CD4-positive, alpha-beta T cell treated with Interleukin-6 at 100 ng/mL for 8 hours (primary cell): ENCODE results near the gene KLHL24.
"Not testable (repeated sequence)": the region's sequence is repeated elsewhere in the genome, so short reads cannot be mapped to it uniquely, and the experiment has no call there.

Source experiments
- DNase-seq: peaks from one replicate; pipeline ENCODE4 v3.0.0-alpha.2; 2020; ENCODE audit warnings: mixed read lengths, low spot score

Gene KLHL24

GRCh38 chr3:183635431-183636220 is at the start of gene KLHL24:
TSS of gene KLHL24 (plus strand) at chr3:183635623. CDS start at chr3:183650357, 14,734 bp downstream.
- DNase-seq = peak; percentile 90

- peak; percentile 49 for DNase-seq
These were observed 48.9 kb upstream of the KLHL24 start for GRCh38 chr3:183586477-183586876.

GRCh38 chr3:183587336-183587735 is 48.1 kb upstream of the KLHL24 start:
- DNase-seq = peak; percentile 17

GRCh38 chr3:183590442-183590841 is 45.0 kb upstream of the KLHL24 start:
- DNase-seq = no peak

GRCh38 chr3:183591881-183592521 is 43.4 kb upstream of the KLHL24 start:
- peak; percentile 39 for DNase-seq

GRCh38 chr3:183592821-183593220 is 42.6 kb upstream of the KLHL24 start:
- DNase-seq = no peak

GRCh38 chr3:183594636-183595035 is 40.8 kb upstream of the KLHL24 start:
- no peak for DNase-seq

GRCh38 chr3:183597959-183598358 is 37.5 kb upstream of the KLHL24 start:
- no peak for DNase-seq

- DNase-seq = not testable (repeated sequence)
These were observed 24.1 kb upstream of the KLHL24 start for GRCh38 chr3:183611326-183611725.

GRCh38 chr3:183613366-183614285 is 21.8 kb upstream of the KLHL24 start:
- DNase-seq = no peak

- DNase-seq = no peak
These were observed 16.9 kb upstream of the KLHL24 start for GRCh38 chr3:183618542-183618941.

- no peak for DNase-seq
These were observed 16.4 kb upstream of the KLHL24 start for GRCh38 chr3:183619010-183619409.

- no peak for DNase-seq
These were observed 15.7 kb upstream of the KLHL24 start for GRCh38 chr3:183619624-183620251.

- no peak for DNase-seq
These were observed 15.2 kb upstream of the KLHL24 start for GRCh38 chr3:183620252-183620628.

GRCh38 chr3:183622473-183622872 is 12.9 kb upstream of the KLHL24 start:
- DNase-seq = not testable (repeated sequence)

- DNase-seq = no peak
These were observed 8.4 kb upstream of the KLHL24 start for GRCh38 chr3:183626877-183627594.

- no peak for DNase-seq
These were observed 5.7 kb upstream of the KLHL24 start for GRCh38 chr3:183629546-183630301.

GRCh38 chr3:183631715-183632114 is 3.7 kb upstream of the KLHL24 start:
- DNase-seq = no peak

GRCh38 chr3:183632725-183633124 is 2.7 kb upstream of the KLHL24 start:
- DNase-seq = not testable (repeated sequence)

GRCh38 chr3:183634707-183635106 is 716 bp upstream of the KLHL24 start:
- DNase-seq = no peak

- DNase-seq = no peak
These were observed 354 bp upstream of the KLHL24 start for GRCh38 chr3:183635107-183635430.
